WTC11 (cell line): ENCODE data around the gene AFG3L2. TPM values are rescaled to one million over a fixed set of nuclear protein-coding genes. Genes with fewer than 3 reads are reported as not detected.

ENCODE experiments used
- ATAC-seq: fragments of 200-7000 bp; cut with Tn5 transposase; 2 replicates; pipeline ENCODE4 v1.10.0; 2021; ENCODE audit warnings: mild to moderate bottlenecking, moderate library complexity
- CTCF ChIA-PET: fragments of 300-600 bp; sonication (Branson Sonifier 250); formaldehyde crosslinking; loops from one replicate; lab custom pipeline; 2021; ENCODE audit warnings: antibody characterized with exemption; lab: Charles Lee
- POLR2A ChIA-PET: fragments of 350-600 bp; sonication (Branson Sonifier 250); formaldehyde crosslinking; loops from one replicate; lab custom pipeline; 2021; ENCODE audit warnings: antibody characterized with exemption; lab: Charles Lee
- DNase-seq: peaks from one replicate; pipeline ENCODE4 v3.0.0; 2021; ENCODE audit warnings: low spot score
- H3K27ac Mint-ChIP-seq: 2 replicates; pipeline ENCODE4 v1.8.0; 2021; ENCODE audit warnings: mixed read lengths
- H3K27me3 Mint-ChIP-seq: 2 replicates; pipeline ENCODE4 v1.8.0; 2021; ENCODE audit warnings: low read depth, mild to moderate bottlenecking, moderate library complexity, mixed read lengths
- H3K36me3 Mint-ChIP-seq: 2 replicates; pipeline ENCODE4 v1.8.0; 2021; ENCODE audit warnings: mixed read lengths
- H3K4me1 Mint-ChIP-seq: 2 replicates; pipeline ENCODE4 v1.8.0; 2022; ENCODE audit warnings: mixed read lengths
- H3K4me3 Mint-ChIP-seq: 2 replicates; pipeline ENCODE4 v1.8.0; 2021; ENCODE audit warnings: mild to moderate bottlenecking, moderate library complexity, mixed read lengths
- H3K9me3 Mint-ChIP-seq: 2 replicates; pipeline ENCODE4 v1.8.0; 2021; ENCODE audit warnings: mixed read lengths
- CBFB ChIP-seq: sonication (generic); formaldehyde crosslinking; IDR thresholded peaks from 2 replicates; pipeline ENCODE4 v1.8.1; 2022; ENCODE audit warnings: mild to moderate bottlenecking, low read depth, missing genetic modification reagents
- CREB1 ChIP-seq: sonication (generic); formaldehyde crosslinking; IDR thresholded peaks from 2 replicates; pipeline ENCODE4 v1.8.0; 2023; ENCODE audit warnings: mild to moderate bottlenecking, missing genetic modification reagents
- CTCF ChIP-seq: fragments of 200-600 bp; IDR thresholded peaks from 2 replicates; pipeline ENCODE4 v1.8.0; 2022; ENCODE audit warnings: antibody characterized with exemption
- E2F4 ChIP-seq: sonication (generic); formaldehyde crosslinking; IDR thresholded peaks from 2 replicates; pipeline ENCODE4 v1.8.1; 2022; ENCODE audit warnings: low read depth, mild to moderate bottlenecking, moderate library complexity, missing genetic modification reagents, borderline replicate concordance
- ELF4 ChIP-seq: sonication (generic); formaldehyde crosslinking; IDR thresholded peaks from 2 replicates; pipeline ENCODE4 v1.8.1; 2022; ENCODE audit warnings: low read depth, mild to moderate bottlenecking, moderate library complexity, missing genetic modification reagents
- ERG ChIP-seq: fragments of 250-450 bp; sonication (Bioruptor Pico); IDR thresholded peaks from 2 replicates; pipeline ENCODE4 v1.8.0; 2021; ENCODE audit warnings: mild to moderate bottlenecking
- ESRRA ChIP-seq: sonication (generic); formaldehyde crosslinking; IDR thresholded peaks from 2 replicates; pipeline ENCODE4 v1.8.1; 2022; ENCODE audit warnings: mild to moderate bottlenecking, missing genetic modification reagents, borderline replicate concordance
- FOXP4 ChIP-seq: sonication (generic); formaldehyde crosslinking; IDR thresholded peaks from 2 replicates; pipeline ENCODE4 v1.8.0; 2022; ENCODE audit warnings: mild to moderate bottlenecking, missing genetic modification reagents
- IRF2 ChIP-seq: sonication (generic); formaldehyde crosslinking; IDR thresholded peaks from 2 replicates; pipeline ENCODE4 v1.8.0; 2022; ENCODE audit warnings: low read depth, missing genetic modification reagents, borderline replicate concordance
- JAZF1 ChIP-seq: fragments of 250-450 bp; sonication (Bioruptor Pico); IDR thresholded peaks from 2 replicates; pipeline ENCODE4 v1.9.0; 2021; ENCODE audit warnings: moderate library complexity, mild to moderate bottlenecking, inconsistent platforms
- JUN ChIP-seq: sonication (generic); formaldehyde crosslinking; IDR thresholded peaks from 2 replicates; pipeline ENCODE4 v1.8.0; 2023; ENCODE audit warnings: mild to moderate bottlenecking, missing genetic modification reagents
- MYBL2 ChIP-seq: sonication (generic); formaldehyde crosslinking; IDR thresholded peaks from 2 replicates; pipeline ENCODE4 v1.8.1; 2023; ENCODE audit warnings: mild to moderate bottlenecking, moderate library complexity, missing genetic modification reagents
- RORB ChIP-seq: fragments of 250-450 bp; sonication (Bioruptor Pico); IDR thresholded peaks from 2 replicates; pipeline ENCODE4 v1.9.0; 2021; ENCODE audit warnings: mild to moderate bottlenecking
- USF2 ChIP-seq: sonication (generic); formaldehyde crosslinking; IDR thresholded peaks from 2 replicates; pipeline ENCODE4 v1.8.1; 2023; ENCODE audit warnings: mild to moderate bottlenecking, missing genetic modification reagents, moderate library complexity
- ZMAT4 ChIP-seq: fragments of 250-450 bp; sonication (Bioruptor Pico); IDR thresholded peaks from 2 replicates; pipeline ENCODE4 v1.9.0; 2021; ENCODE audit warnings: mild to moderate bottlenecking
- ZNF317 ChIP-seq: sonication (generic); formaldehyde crosslinking; IDR thresholded peaks from 2 replicates; pipeline ENCODE4 v1.8.1; 2023; ENCODE audit warnings: low read depth, mild to moderate bottlenecking, moderate library complexity, missing genetic modification reagents, borderline replicate concordance
- ZNF425 ChIP-seq: fragments of 250-450 bp; sonication (Bioruptor Pico); conservative IDR thresholded peaks from 2 replicates; pipeline ENCODE4 v1.9.0; 2021; ENCODE audit warnings: mild to moderate bottlenecking
- total RNA-seq: library from RNA; stranded (reverse); gene quantifications from 3 replicates; pipeline ENCODE4 v1.2.3, GENCODE V29; 2021

Gene AFG3L2
- total RNA-seq, 1 experiment from 2014 or later = 109 TPM

- TF ChIP-seq USF2 (CRISPR knock-in tag) (no peak), RORB (CRISPR knock-in tag) (no peak), ZMAT4 (CRISPR knock-in tag) (no peak)
Observed at GRCh38 chr18:12393998-12394397, 17.0 kb upstream of the AFG3L2 start (continued).

GRCh38 chr18:12393510-12393909, 16.5 kb upstream of the AFG3L2 start:
- Mint-ChIP-seq H3K27ac (no peak overlapping the region), H3K27me3 (no peaks in the 10 kb centered on the region), H3K9me3 (no peaks in the 10 kb centered on the region), H3K36me3 (no peaks in the 10 kb centered on the region), H3K4me1 (peaks cover 14% of the 10 kb centered on the region), H3K4me3 (no peak overlapping the region)
- ChIA-PET POLR2A (interaction anchor here (1.7 kb wide), 1 partner anchor 15 kb away, joined by 4 read pairs; the partner anchor contains the start of gene PRELID3A), CTCF (interaction anchor here (0.5 to 3.3 kb wide), 18 partner anchors 12 to 541 kb away, joined by 3 to 18 read pairs (median 4); partner anchors contain the start of genes AFG3L2 and PRELID3A)
- DNase-seq (no peak), ATAC-seq (no peak)
- TF ChIP-seq JAZF1 (no peak), IRF2 (CRISPR knock-in tag) (no peak), ZNF317 (CRISPR knock-in tag) (no peak), CREB1 (no peak), ESRRA (CRISPR knock-in tag) (no peak), ELF4 (no peak), MYBL2 (no peak), FOXP4 (CRISPR knock-in tag) (no peak), CBFB (no peak), JUN (CRISPR knock-in tag) (no peak), ERG (no peak), ZNF425 (CRISPR knock-in tag) (no peak)

GRCh38 chr18:12391487-12392165, 14.6 kb upstream of the AFG3L2 start:
- no peak overlapping the region; the same call in 1 of the 2 replicates for H3K27ac Mint-ChIP-seq
- TF ChIP-seq E2F4 (no peak), CTCF (peak; percentile 73)
- ATAC-seq = peak; percentile 78
- no peaks in the 10 kb centered on the region for H3K36me3 Mint-ChIP-seq
- peaks cover 9% of the 10 kb centered on the region for H3K4me1 Mint-ChIP-seq
- H3K9me3 Mint-ChIP-seq = no peaks in the 10 kb centered on the region
- POLR2A ChIA-PET = no interaction called here
- no peaks in the 10 kb centered on the region for H3K27me3 Mint-ChIP-seq
- no peak overlapping the region for H3K4me3 Mint-ChIP-seq
- CTCF ChIA-PET = interaction anchor here (0.5 to 2.5 kb wide), 9 partner anchors 14 to 556 kb away, joined by 3 to 12 read pairs (median 3); partner anchors contain the start of genes AFG3L2 and PRELID3A
- DNase-seq = peak; percentile 50
